Left kidney (tissue), 2 donors: ENCODE data around the gene CD2BP2. TPM values are rescaled to one million over a fixed set of nuclear protein-coding genes. Genes with fewer than 3 reads are reported as not detected.
A peak's percentile ranks its signal among the peaks of the same experiment; 100 is the strongest.

Experiments
- DNase-seq: peaks from one replicate; pipeline ENCODE4 v3.0.0-alpha.2; 2013
- polyA plus RNA-seq: library from polyadenylated mRNA; unstranded; fragments of 120-200 nt; gene quantifications from one replicate; pipeline ENCODE4 v1.2.1, GENCODE V29; 2013; ENCODE audit not compliant: insufficient read length

Gene CD2BP2
- polyA plus RNA-seq, 1 donor: 53.5 TPM

- no peak for DNase-seq
Measured at GRCh38 chr16:30380072-30380802, 25.1 kb upstream of the CD2BP2 start.

GRCh38 chr16:30379158-30379783 is 24.2 kb upstream of the CD2BP2 start:
- DNase-seq: no peak

GRCh38 chr16:30378236-30379157 is 23.4 kb upstream of the CD2BP2 start:
- peak; percentile 98 for DNase-seq

GRCh38 chr16:30377812-30378235 is 22.7 kb upstream of the CD2BP2 start:
- peak; percentile 88 for DNase-seq

- DNase-seq: no peak
Measured at GRCh38 chr16:30377050-30377811, 22.1 kb upstream of the CD2BP2 start.

GRCh38 chr16:30376461-30376902 is 21.4 kb upstream of the CD2BP2 start:
- no peak for DNase-seq

GRCh38 chr16:30375864-30376263 is 20.8 kb upstream of the CD2BP2 start:
- no peak for DNase-seq

GRCh38 chr16:30374538-30374937 is 19.4 kb upstream of the CD2BP2 start, which contains the start of gene MYL11:
Gene MYL11, plus strand, starts transcription at chr16:30374802. Its CDS starts 56 bp downstream, at chr16:30374858.
- no peak for DNase-seq

GRCh38 chr16:30372725-30373124 is 17.6 kb upstream of the CD2BP2 start:
- DNase-seq: no peak

- no peak for DNase-seq
Measured at GRCh38 chr16:30372038-30372712, 17.1 kb upstream of the CD2BP2 start.

GRCh38 chr16:30371248-30371816 is 16.2 kb upstream of the CD2BP2 start:
- no peak for DNase-seq

GRCh38 chr16:30370456-30371247 is 15.5 kb upstream of the CD2BP2 start, which contains the start of gene TBC1D10B:
Gene TBC1D10B, minus strand, starts transcription at chr16:30370494. Its CDS starts 311 bp downstream, at chr16:30370183.
- DNase-seq: peak; percentile 100

GRCh38 chr16:30369938-30370455 is 14.9 kb upstream of the CD2BP2 start:
- no peak for DNase-seq

GRCh38 chr16:30369091-30369937 is 14.2 kb upstream of the CD2BP2 start:
- DNase-seq: no peak

GRCh38 chr16:30368792-30369090 is 13.6 kb upstream of the CD2BP2 start:
- DNase-seq: no peak

- no peak for DNase-seq
Measured at GRCh38 chr16:30368122-30368791, 13.1 kb upstream of the CD2BP2 start.

- DNase-seq: no peak
Measured at GRCh38 chr16:30367349-30368009, 12.4 kb upstream of the CD2BP2 start.

GRCh38 chr16:30366511-30366910 is 11.4 kb upstream of the CD2BP2 start:
- no peak for DNase-seq
